Prostate gland (tissue), 2 donors: ENCODE data around the gene RNF41. TPM values are rescaled to one million over a fixed set of nuclear protein-coding genes. Genes with fewer than 3 reads are reported as not detected.

Experiments used
- DNase-seq: peaks from one replicate; pipeline ENCODE4 v3.0.0-alpha.2; 2019; ENCODE audit warnings: low spot score
- H3K27ac ChIP-seq, 2 donors: fragments of 200-600 bp; sonication (generic); 2 replicates each; pipeline ENCODE4 v1.5.1; 2017 to 2019
- H3K27me3 ChIP-seq: fragments of 200-600 bp; sonication (generic); replicated peaks from 2 replicates; pipeline ENCODE4 v1.5.1; 2019; ENCODE audit not compliant: insufficient read depth
- H3K36me3 ChIP-seq, 2 donors: fragments of 200-600 bp; sonication (generic); 1 replicate in 1 of 2; 2 replicates in 1 of 2; pipeline versions ENCODE4 v1.5.1 to v1.8.1; 2017 to 2019
- H3K4me1 ChIP-seq: fragments of 200-600 bp; sonication (generic); replicated peaks from 2 replicates; pipeline ENCODE4 v1.5.1; 2019
- H3K4me3 ChIP-seq, 2 donors: fragments of 200-600 bp; sonication (generic); 2 replicates each; pipeline ENCODE4 v1.5.1; 2017 to 2019
- H3K9me3 ChIP-seq: fragments of 200-600 bp; sonication (generic); 2 replicates; pipeline ENCODE4 v1.5.1; 2017
- CTCF ChIP-seq, 4 experiments: fragments of 200-600 bp in 2 of 4; fragments of 450-650 bp in 2 of 4; sonication (generic) in 2 of 4; IDR thresholded peaks; 1 replicate in 3 of 4; 2 replicates in 1 of 4; pipeline ENCODE4 v1.5.1; 2016 to 2019; ENCODE audit warnings: antibody characterized with exemption in 4 of 4, mild to moderate bottlenecking in 2 of 4, moderate library complexity in 2 of 4
- POLR2A ChIP-seq: fragments of 450-650 bp; IDR thresholded peaks from one replicate; pipeline ENCODE4 v1.6.1; 2016; ENCODE audit warnings: antibody characterized with exemption, mild to moderate bottlenecking
- POLR2AphosphoS5 ChIP-seq: sonication (generic); formaldehyde crosslinking; IDR thresholded peaks from one replicate; pipeline ENCODE4 v1.6.1; 2017; ENCODE audit warnings: antibody characterized with exemption
- WGBS: methylation state at CpG from one replicate; pipeline ENCODE4 v1.1.5; 2018; 5-methylcytosine and 5-hydroxymethylcytosine counted together
- intact Hi-C: fragments of 100-400 bp; cut with DNase I; formaldehyde crosslinking; loops from one replicate; pipeline ENCODE4 v1.14.2; 2022
- total RNA-seq, 2 donors: library from RNA; depleted of rRNA; stranded (reverse); fragments of >200 nt; gene quantifications; one replicate each; pipeline ENCODE4 v1.1.0, GENCODE V29; 2016

Gene RNF41
- total RNA-seq, 2 donors from 2014 or later, result 74.4 to 90.4 TPM

GRCh38 chr12:56152756-56153677, 68.7 kb downstream of the RNF41 start:
- H3K36me3 ChIP-seq, result no peaks in the 10 kb centered on the region
- TF ChIP-seq POLR2A, result no peak
- no peak for TF ChIP-seq CTCF (IDR thresholded peaks at IDR 0.05)
- TF ChIP-seq POLR2AphosphoS5, result no peak
- peak overlapping the region; percentile 96 to 97 for H3K27ac ChIP-seq
- WGBS, result 7% methylated on average over 8 of the region's 8 CpGs
- peak overlapping the region; percentile 54 to 62 for H3K4me3 ChIP-seq
- no peaks in the 10 kb centered on the region for H3K9me3 ChIP-seq
- no peak for DNase-seq
- intact Hi-C loops, result no loop called here
- H3K27me3 ChIP-seq, result no peaks in the 10 kb centered on the region
- peaks cover 5% of the 10 kb centered on the region for H3K4me1 ChIP-seq

Other genes starting within 250 kb of the RNF41 start
- 100 to 1,000 TPM in 1 of 2 donors, 10 to 100 TPM in 1; 82.5 to 191 TPM for gene RAB5B, start 247.8 kb downstream of the RNF41 start, total RNA-seq
- 10 to 100 TPM; 23.6 to 49.6 TPM for gene SUOX, start 224.6 kb downstream of the RNF41 start, total RNA-seq
- gene IKZF4, start 200.9 kb downstream of the RNF41 start, total RNA-seq, result 1 to 10 TPM; 2.2 to 6.2 TPM
- 1,000 to 10,000 TPM in 1 of 2 donors, 100 to 1,000 TPM in 1; 284 to 1,659 TPM for gene RPS26, start 180.0 kb downstream of the RNF41 start, total RNA-seq
- 100 to 1,000 TPM in 1 of 2 donors, 10 to 100 TPM in 1; 77.3 to 117 TPM for gene ERBB3, start 141.8 kb downstream of the RNF41 start, total RNA-seq
- 10 to 100 TPM; 75.0 to 93.3 TPM for gene PA2G4, start 117.4 kb downstream of the RNF41 start, total RNA-seq
- 1,000 to 10,000 TPM; 2,549 to 4,385 TPM for gene RPL41, start 105.3 kb downstream of the RNF41 start, total RNA-seq
- gene ZC3H10, start 103.7 kb downstream of the RNF41 start, total RNA-seq, result 1 to 10 TPM; 4.6 to 9.1 TPM
- gene ESYT1, start 93.7 kb downstream of the RNF41 start, total RNA-seq, result 100 to 1,000 TPM in 1 of 2 donors, 10 to 100 TPM in 1; 66.8 to 167 TPM
- 100 to 1,000 TPM in 1 of 2 donors, 10 to 100 TPM in 1; 66.4 to 203 TPM for gene MYL6B, start 69.3 kb downstream of the RNF41 start, total RNA-seq
- gene MYL6, start 63.6 kb downstream of the RNF41 start, total RNA-seq, result 1,000 to 10,000 TPM; 1,587 to 1,792 TPM
- 100 to 1,000 TPM in 1 of 2 donors, 10 to 100 TPM in 1; 60.4 to 101 TPM for gene SMARCC2, start 32.4 kb downstream of the RNF41 start, total RNA-seq
- gene NABP2, start 2.4 kb upstream of the RNF41 start, total RNA-seq, result 10 to 100 TPM; 21.4 to 33.2 TPM
- not detected for gene SLC39A5, start 8.1 kb upstream of the RNF41 start, total RNA-seq
- 10 to 100 TPM; 18.5 to 29.0 TPM for gene ANKRD52, start 36.5 kb upstream of the RNF41 start, total RNA-seq
- 10 to 100 TPM; 15.9 to 17.6 TPM for gene COQ10A, start 45.0 kb upstream of the RNF41 start, total RNA-seq
- 100 to 1,000 TPM; 106 to 110 TPM for gene CS, start 78.4 kb upstream of the RNF41 start, total RNA-seq
- 100 to 1,000 TPM in 1 of 2 donors, 10 to 100 TPM in 1; 97.7 to 101 TPM for gene CNPY2, start 94.1 kb upstream of the RNF41 start, total RNA-seq
- 10 to 100 TPM; 31.8 to 60.8 TPM for gene PAN2, start 112.1 kb upstream of the RNF41 start, total RNA-seq
- not detected for gene IL23A, start 117.0 kb upstream of the RNF41 start, total RNA-seq
- 100 to 1,000 TPM in 1 of 2 donors, 10 to 100 TPM in 1; 99.8 to 128 TPM for gene STAT2, start 138.2 kb upstream of the RNF41 start, total RNA-seq
- 1 to 10 TPM in 1 of 2 donors, under 1 TPM in 1; 0.62 to 1.1 TPM for gene APOF, start 140.9 kb upstream of the RNF41 start, total RNA-seq
- gene TIMELESS, start 227.5 kb upstream of the RNF41 start, total RNA-seq, result 10 to 100 TPM in 1 of 2 donors, 1 to 10 TPM in 1; 8.0 to 12.3 TPM
- gene MIP, start 232.7 kb upstream of the RNF41 start, total RNA-seq, result not detected
- 1 to 10 TPM; 2.6 to 5.1 TPM for gene SPRYD4, start 246.7 kb upstream of the RNF41 start, total RNA-seq